Fibroblast of peridontal ligament (primary cell): ENCODE results near the gene NFX1.
"Not testable (repeated sequence)": the region's sequence is repeated elsewhere in the genome, so short reads cannot be mapped to it uniquely, and the experiment has no call there.

Experiments used
- DNase-seq: peaks from one replicate; pipeline ENCODE4 v3.0.0-alpha.2; 2010; ENCODE audit errors: extremely low read depth

NFX1 gene

GRCh38 chr9:33388110-33388994 lies 98.0 kb downstream of the NFX1 start:
- DNase-seq: no peak

GRCh38 chr9:33391111-33391771 lies 100.9 kb downstream of the NFX1 start:
- DNase-seq: peak; percentile 97

- DNase-seq: not testable (repeated sequence)
Measured at GRCh38 chr9:33392591-33393021, 102.3 kb downstream of the NFX1 start.

GRCh38 chr9:33393581-33393980 lies 103.3 kb downstream of the NFX1 start:
- no peak for DNase-seq

GRCh38 chr9:33393986-33394385 lies 103.7 kb downstream of the NFX1 start:
- not testable (repeated sequence) for DNase-seq

- DNase-seq: not testable (repeated sequence)
Measured at GRCh38 chr9:33395159-33395879, 105.0 kb downstream of the NFX1 start.

GRCh38 chr9:33397801-33398200 lies 107.5 kb downstream of the NFX1 start:
- not testable (repeated sequence) for DNase-seq

GRCh38 chr9:33399047-33399446 lies 108.7 kb downstream of the NFX1 start:
- not testable (repeated sequence) for DNase-seq

- not testable (repeated sequence) for DNase-seq
Measured at GRCh38 chr9:33401809-33402208, 111.5 kb downstream of the NFX1 start.

- DNase-seq: not testable (repeated sequence)
Measured at GRCh38 chr9:33402371-33402770, 112.1 kb downstream of the NFX1 start, which contains the start of gene AQP7. AQP7 (minus strand) TSS chr9:33402568; CDS start chr9:33401262, 1,306 bp downstream.

- DNase-seq: no peak
Measured at GRCh38 chr9:33403941-33404787, 113.8 kb downstream of the NFX1 start.

- no peak for DNase-seq
Measured at GRCh38 chr9:33404788-33405362, 114.6 kb downstream of the NFX1 start.

GRCh38 chr9:33407061-33407460 lies 116.7 kb downstream of the NFX1 start:
- no peak for DNase-seq

GRCh38 chr9:33408087-33408486 lies 117.8 kb downstream of the NFX1 start:
- DNase-seq: no peak

GRCh38 chr9:33414268-33414667 lies 124.0 kb downstream of the NFX1 start:
- no peak for DNase-seq

GRCh38 chr9:33414889-33415500 lies 124.7 kb downstream of the NFX1 start:
- DNase-seq: no peak

GRCh38 chr9:33415501-33416038 lies 125.3 kb downstream of the NFX1 start:
- DNase-seq: peak; percentile 36

- DNase-seq: no peak
Measured at GRCh38 chr9:33416996-33417395, 126.7 kb downstream of the NFX1 start.

GRCh38 chr9:33418090-33418489 lies 127.8 kb downstream of the NFX1 start:
- DNase-seq: no peak

- no peak for DNase-seq
Measured at GRCh38 chr9:33419708-33420303, 129.5 kb downstream of the NFX1 start.
